Kidney (tissue), 14 donors: ENCODE results near the gene TMEM40. TPM values are rescaled to one million over a fixed set of nuclear protein-coding genes. Genes with fewer than 3 reads are reported as not detected.

Experiments
- DNase-seq, 5 donors: peaks; one replicate each; pipeline ENCODE4 v3.0.0-alpha.2; 2013 to 2020
- FAIRE-seq: peaks from 2 replicates; lab custom pipeline; 2012; peaks lifted over from hg19 to GRCh38; lab: Jason Lieb, UNC
- H3K27ac ChIP-seq, 2 donors: one replicate each; pipeline ENCODE4 v1.7.0; 2013; ENCODE audit warnings: low read depth in 2 of 2, low read length in 2 of 2, inconsistent platforms in 1 of 2
- H3K27me3 ChIP-seq: one replicate; pipeline ENCODE4 v1.7.1; 2013; ENCODE audit warnings: low read length, inconsistent platforms; ENCODE audit not compliant: control insufficient read depth, insufficient read depth
- H3K36me3 ChIP-seq, 3 donors: one replicate each; pipeline versions ENCODE4 v1.7.0 to v1.7.1; 2013; ENCODE audit warnings: low read length in 3 of 3, control low read depth in 1 of 3, inconsistent platforms in 1 of 3; ENCODE audit not compliant: insufficient read depth in 3 of 3, control insufficient read depth in 2 of 3
- H3K4me1 ChIP-seq, 3 donors: one replicate each; pipeline versions ENCODE4 v1.7.0 to v1.7.1; 2013; ENCODE audit warnings: low read length in 3 of 3, inconsistent platforms in 1 of 3, low read depth in 1 of 3; ENCODE audit not compliant: control insufficient read depth in 2 of 3, insufficient read depth in 2 of 3
- H3K4me3 ChIP-seq, 3 donors: one replicate each; pipeline versions ENCODE4 v1.7.0 to v1.8.1; 2013; ENCODE audit warnings: low read length in 3 of 3, control low read depth in 1 of 3, inconsistent platforms in 1 of 3
- H3K9ac ChIP-seq, 3 donors: one replicate each; pipeline versions ENCODE4 v1.7.0 to v1.7.1; 2013; ENCODE audit warnings: low read length in 3 of 3, control low read depth in 1 of 3, inconsistent platforms in 1 of 3
- H3K9me3 ChIP-seq, 3 donors: one replicate each; pipeline versions ENCODE4 v1.7.0 to v1.7.1; 2013; ENCODE audit warnings: low read length in 3 of 3, control low read depth in 1 of 3, inconsistent platforms in 1 of 3; ENCODE audit not compliant: control insufficient read depth in 2 of 3, insufficient read depth in 1 of 3
- intact Hi-C: fragments of 100-400 bp; cut with DNase I; formaldehyde crosslinking; loops from one replicate; pipeline ENCODE4 v1.11.1; 2022
- polyA plus RNA-seq: library from polyadenylated mRNA; stranded (reverse); fragments of 350-450 nt; fragmentation: Illumina TruSeq; extraction: RNeasy Lipid Tissue Mini Kit (QIAGEN cat#74804); gene quantifications from one replicate; pipeline ENCODE4 v1.2.3, GENCODE V29; 2014; ENCODE audit warnings: low read depth, low replicate concordance; ENCODE audit not compliant: insufficient read depth
- total RNA-seq: library from RNA; stranded (reverse); fragmentation: NEBNext Ultra II Directional; extraction: Animal tissue kit (Norgen Biotek cat#: 25700); gene quantifications from one replicate; pipeline ENCODE4 v1.2.1, GENCODE V29; 2021
- TF ChIP-seq, protein P1 (sequence below): IDR thresholded peaks from 3 replicates; pipeline ENCODE4 v1.5.1; 2012; ENCODE audit warnings: mild to moderate bottlenecking, moderate library complexity, borderline replicate concordance; ENCODE audit not compliant: insufficient read depth; ENCODE audit errors: extremely low read depth
- donor health status: control.
- donor health status: control.
- donor health status: control.
- donor health status: control.
- donor health status: control.
- donor health status: DM: yes; HTN: yes; CAD: no.
- donor health status: Normal renal cell carcinoma (clear cell type).

Gene TMEM40
- total and polyA plus RNA-seq, 2 donors from 2014 or later: 0.52 TPM; not detected in 1

DNA sequence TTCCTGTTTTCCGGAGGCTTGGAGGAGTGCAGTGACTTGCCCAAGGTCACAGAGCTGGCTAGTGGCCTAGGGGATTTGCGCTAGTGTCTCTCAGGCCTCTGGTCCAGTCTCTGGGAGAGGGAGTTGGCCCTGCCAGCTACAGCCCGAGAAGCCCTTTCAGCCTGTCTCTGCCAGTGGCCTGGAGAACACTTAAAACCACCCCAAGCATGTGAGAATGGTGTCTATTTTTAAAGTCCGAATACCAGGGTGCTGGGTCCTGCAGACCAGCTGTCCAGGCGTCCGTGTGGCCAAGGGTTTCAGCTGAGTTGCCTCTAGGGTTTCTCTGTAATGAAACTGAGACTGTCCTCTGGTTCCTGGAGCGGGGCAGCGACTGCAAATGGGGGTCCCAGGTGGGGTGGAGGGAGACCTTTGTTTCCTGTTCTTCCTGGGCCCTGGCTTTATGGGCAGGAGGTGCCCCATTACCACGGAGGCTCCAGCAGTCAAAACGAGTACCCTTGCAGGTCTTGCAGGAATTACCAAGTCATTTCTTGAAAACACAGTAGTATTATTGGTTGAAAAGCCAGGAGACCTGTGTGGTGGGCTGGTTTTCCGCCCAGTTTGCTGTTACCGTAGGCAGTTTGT lies 39.6 kb upstream of the TMEM40 start:
- TF ChIP-seq, protein P1, sequence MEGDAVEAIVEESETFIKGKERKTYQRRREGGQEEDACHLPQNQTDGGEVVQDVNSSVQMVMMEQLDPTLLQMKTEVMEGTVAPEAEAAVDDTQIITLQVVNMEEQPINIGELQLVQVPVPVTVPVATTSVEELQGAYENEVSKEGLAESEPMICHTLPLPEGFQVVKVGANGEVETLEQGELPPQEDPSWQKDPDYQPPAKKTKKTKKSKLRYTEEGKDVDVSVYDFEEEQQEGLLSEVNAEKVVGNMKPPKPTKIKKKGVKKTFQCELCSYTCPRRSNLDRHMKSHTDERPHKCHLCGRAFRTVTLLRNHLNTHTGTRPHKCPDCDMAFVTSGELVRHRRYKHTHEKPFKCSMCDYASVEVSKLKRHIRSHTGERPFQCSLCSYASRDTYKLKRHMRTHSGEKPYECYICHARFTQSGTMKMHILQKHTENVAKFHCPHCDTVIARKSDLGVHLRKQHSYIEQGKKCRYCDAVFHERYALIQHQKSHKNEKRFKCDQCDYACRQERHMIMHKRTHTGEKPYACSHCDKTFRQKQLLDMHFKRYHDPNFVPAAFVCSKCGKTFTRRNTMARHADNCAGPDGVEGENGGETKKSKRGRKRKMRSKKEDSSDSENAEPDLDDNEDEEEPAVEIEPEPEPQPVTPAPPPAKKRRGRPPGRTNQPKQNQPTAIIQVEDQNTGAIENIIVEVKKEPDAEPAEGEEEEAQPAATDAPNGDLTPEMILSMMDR: no peak
- Histone ChIP-seq H3K9ac (no peak overlapping the region), H3K36me3 (no peaks in the 10 kb centered on the region), H3K9me3 (no peaks in the 10 kb centered on the region), H3K4me1 (peaks cover 0 to 11% (median 0%) of the 10 kb centered on the region in 3 donors), H3K4me3 (no peak overlapping the region), H3K27me3 (no peaks in the 10 kb centered on the region), H3K27ac (no peak overlapping the region)
- no peak for FAIRE-seq
- no peak for DNase-seq
- intact Hi-C loops: no loop called here

DNA sequence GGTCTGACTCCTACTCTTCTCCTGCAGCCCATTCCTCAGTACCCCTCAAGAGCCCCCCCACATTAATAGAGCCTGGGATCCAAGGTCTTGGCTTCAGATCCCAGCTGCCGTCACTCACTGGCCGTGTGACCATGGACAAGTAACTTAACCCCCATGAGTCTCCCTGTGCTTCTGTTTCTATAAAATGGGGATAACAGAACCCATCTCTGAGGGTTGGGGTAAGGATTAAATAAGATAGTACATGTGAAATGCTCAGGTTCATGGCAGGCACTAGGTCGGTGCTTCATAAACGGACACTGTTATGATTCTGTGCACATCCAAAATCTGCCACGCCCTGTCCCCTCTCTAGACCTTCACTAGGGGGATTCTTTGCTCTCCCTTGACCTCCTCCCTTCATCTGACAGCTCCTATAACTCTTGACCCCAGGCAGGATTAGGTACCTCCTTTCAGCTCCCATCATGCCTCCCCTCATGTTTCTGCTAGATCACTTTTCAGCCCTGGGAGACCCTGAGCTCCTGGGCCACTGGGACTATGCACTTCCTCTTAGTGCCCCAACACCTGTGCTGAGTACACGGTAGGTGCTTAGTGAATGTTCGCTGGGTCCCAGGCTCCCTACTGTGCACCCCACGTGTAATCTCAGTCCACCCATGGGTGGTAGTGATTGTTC lies 39.0 kb upstream of the TMEM40 start:
- FAIRE-seq: no peak
- H3K9ac ChIP-seq: no peak overlapping the region

DNA sequence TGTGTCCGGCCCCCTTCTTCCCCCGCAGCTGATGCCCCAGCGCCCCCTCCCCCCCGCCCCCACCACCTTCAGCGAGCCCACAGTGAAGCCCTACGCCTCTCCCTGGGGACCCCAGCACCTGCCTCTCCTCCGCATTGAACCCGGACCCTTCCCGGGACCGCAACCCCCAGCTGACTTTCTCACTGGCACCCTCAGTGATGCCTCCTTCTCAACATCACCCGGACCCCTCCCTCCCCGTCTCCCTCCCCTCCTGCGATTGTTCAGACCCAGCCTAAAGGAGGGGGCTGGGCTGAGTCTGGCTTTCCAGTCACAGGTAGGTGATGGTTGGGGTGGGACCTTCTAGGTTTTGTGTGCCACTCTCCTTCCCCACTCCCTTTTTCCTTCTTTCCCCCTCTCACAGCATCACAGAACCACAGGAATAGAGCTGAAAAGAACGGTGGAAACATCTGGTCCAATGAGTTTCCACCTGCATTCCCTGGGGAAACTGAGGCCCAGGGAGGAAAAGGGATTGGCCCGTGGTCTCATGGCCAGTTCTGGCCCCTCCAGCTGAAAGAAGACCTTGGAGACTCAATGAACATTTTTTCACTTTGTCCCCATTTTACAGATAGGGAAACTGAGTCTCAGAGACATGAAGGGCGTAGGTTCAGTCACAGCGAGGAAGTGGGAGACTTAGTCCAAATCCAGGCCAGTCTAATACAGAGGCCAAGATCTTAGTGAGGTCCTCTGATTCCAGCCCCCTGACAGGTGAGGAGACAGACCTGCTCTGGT lies 38.2 kb upstream of the TMEM40 start:
- TF ChIP-seq, protein P1: no peak
- DNase-seq: no peak
- Histone ChIP-seq H3K4me3 (no peak overlapping the region), H3K9me3 (no peaks in the 10 kb centered on the region), H3K27ac (no peak overlapping the region), H3K9ac (no peak overlapping the region), H3K27me3 (no peaks in the 10 kb centered on the region), H3K36me3 (no peaks in the 10 kb centered on the region), H3K4me1 (peaks cover 0 to 11% (median 0%) of the 10 kb centered on the region in 3 donors)
- intact Hi-C loops: no loop called here
- no peak for FAIRE-seq

More for the DNA sequence above, 39.0 kb upstream of the TMEM40 start:
- Histone ChIP-seq H3K4me1 (peaks cover 0 to 11% (median 0%) of the 10 kb centered on the region in 3 donors), H3K36me3 (no peaks in the 10 kb centered on the region), H3K27me3 (no peaks in the 10 kb centered on the region), H3K9me3 (no peaks in the 10 kb centered on the region), H3K4me3 (no peak overlapping the region), H3K27ac (no peak overlapping the region)
- intact Hi-C loops: no loop called here
- TF ChIP-seq, protein P1: no peak
- peak in 1 of 5 donors; percentile 49 for DNase-seq
